HG02970 (cell line): ENCODE measurements around the gene SERINC3.
"Not testable (repeated sequence)": the region's sequence is repeated elsewhere in the genome, so short reads cannot be mapped to it uniquely, and the experiment has no call there.

ENCODE experiments used
- ATAC-seq: cut with Tn5 transposase; IDR thresholded peaks from one replicate; pipeline ENCODE4 v1.9.1; 2021; ENCODE audit warnings: mild to moderate bottlenecking, moderate library complexity, moderate number of reproducible peaks; ENCODE audit not compliant: unreplicated experiment, low FRiP score

SERINC3 gene

DNA sequence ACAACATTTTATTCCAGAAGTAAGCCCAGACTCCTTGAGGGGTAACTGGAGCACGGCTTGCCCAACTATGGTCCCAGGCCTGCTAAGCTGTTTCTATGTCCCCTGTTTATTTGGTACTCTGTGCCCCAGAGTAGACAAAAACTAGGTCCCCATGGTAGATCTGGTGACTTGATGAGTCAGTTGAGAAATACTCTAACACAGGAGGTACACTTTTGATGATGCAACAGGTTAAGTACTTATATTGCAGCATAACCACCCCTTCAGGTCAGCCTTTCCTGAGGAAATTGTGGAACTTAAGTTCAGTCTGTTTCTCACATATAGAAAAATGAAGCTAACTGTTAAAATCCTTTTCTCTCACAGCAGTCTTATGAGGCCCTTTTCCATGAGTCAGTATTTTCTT, 26.6 kb downstream of the SERINC3 start:
- no peak for ATAC-seq

DNA sequence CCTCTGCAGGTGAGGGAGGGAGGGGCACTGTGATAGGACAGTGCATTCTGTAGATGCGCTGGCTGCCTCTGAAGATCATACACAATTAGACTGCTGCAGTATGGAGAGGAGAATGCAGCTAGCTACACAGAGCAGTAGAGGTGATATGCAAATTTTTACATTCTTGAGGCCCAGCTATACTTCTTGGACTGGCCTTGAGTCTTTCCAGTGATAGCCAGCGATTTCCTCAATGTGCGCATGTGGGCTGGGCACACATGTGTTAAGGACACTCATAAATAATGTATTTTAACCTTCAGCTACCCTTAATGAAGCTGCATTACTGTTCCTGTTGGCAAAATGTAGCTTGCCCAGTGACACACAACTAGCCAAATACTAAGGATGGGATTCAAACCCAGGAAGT, 27.2 kb downstream of the SERINC3 start:
- ATAC-seq = no peak

DNA sequence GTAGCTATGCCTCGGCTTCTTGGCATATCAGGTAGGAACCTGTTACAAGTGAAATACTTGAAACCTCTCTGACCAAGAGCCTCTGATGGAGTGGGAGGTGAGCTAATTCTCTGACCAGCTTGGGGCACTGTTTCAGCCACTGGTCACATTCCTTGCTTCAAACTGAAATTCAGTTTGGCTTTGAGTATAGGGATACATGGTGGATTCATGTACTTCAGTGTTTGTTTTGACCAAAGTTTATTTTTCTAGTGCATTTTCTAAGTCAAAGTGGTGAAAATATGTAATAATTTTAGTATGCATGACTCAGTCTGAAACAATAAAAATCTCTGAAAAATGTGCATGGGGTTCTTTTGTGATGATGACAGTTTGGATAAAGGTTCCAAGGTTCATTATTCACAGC, 27.6 kb downstream of the SERINC3 start:
- no peak for ATAC-seq

DNA sequence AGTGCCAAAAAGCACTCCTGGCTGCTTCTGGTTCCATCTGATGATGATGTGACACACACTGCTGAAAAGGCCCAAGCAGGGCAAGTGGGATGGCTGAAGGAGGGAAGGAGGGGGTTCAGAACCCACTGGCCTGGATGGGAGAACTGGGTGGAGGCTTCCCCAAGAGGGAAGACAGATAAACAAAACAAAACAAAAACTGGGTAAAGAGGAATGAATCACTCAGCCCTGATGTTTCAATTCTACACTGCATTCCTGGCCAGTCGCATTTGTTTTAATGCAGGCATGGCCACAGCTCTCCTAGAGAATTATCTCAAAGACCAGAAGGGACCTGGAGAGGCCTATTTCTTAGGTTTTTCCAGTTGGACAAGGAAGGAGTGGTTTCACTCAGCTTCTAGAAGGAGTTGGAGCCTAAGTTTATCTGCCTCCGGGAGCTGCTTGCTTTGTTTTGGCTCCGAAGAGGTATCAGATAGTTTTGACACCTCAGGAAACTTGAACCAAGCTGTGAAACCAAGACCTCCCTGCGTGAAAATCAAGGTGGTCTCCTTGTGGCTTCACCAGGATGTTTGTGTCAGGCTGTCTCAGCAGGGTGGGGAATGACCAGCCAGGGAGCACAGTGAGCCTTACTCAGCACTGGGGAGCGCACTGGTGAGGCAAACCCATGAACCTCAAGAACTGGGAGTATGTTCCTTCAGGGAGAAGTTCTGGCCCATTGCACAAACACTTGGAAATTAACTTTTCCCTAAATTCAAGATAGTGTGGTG, 30.1 kb downstream of the SERINC3 start:
- no peak for ATAC-seq

DNA sequence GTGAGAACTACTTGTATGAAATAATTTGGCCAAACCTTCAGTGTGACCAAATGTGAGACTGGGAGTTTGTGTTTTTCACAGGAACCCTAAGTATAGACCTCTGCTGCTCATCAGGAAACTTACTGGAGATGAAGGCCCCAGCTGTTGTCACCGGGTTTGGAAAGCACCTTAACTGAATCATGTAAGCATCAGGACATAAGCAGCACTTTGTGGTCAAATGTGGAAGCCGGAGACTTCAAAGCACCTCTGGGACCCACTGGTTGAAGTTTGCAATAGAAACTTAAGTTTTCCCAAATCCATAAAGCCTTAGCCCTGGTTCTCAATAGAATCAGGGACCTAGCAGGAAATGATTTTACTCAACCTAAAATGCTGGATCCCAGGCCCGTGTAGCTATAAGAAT, 31.9 kb downstream of the SERINC3 start:
- ATAC-seq = no peak

DNA sequence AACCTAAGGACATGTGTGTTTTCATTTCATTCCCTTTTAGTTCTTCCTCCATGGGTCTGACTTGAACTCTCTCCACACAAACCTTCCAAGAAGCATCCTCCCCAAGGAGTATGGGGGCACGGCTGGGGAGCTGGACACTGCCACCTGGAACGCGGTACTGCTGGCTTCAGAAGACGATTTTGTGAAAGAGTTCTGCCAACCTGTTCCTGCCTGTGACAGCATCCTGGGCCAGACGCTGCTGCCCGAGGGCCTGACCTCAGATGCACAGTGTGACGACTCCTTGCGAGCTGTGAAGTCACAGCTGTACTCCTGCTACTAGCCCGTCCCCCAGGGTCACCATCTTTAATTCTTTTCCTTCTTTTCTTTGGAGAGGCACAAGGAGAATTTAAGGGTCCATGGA, 32.6 kb downstream of the SERINC3 start:
- no peak for ATAC-seq

DNA sequence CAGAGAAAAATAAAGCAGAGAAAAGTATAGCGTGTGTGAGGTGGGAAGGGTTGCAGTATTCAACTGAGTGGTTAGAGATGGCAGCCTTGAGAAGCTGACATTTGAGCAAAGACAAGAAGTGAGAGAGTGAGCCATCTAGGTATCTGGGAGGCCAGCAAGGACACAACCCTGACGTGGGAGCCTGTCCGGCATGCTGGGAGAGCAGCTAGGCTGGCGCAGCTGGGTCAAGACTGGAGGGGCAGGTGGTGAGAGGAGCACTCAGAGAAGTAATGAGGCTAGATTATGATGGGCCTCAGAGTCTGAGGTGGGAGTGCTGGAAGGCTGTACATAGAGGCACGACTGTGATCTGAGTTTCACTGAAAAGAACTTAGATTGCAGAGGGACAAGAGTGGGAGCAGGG, 33.3 kb downstream of the SERINC3 start:
- no peak for ATAC-seq

DNA sequence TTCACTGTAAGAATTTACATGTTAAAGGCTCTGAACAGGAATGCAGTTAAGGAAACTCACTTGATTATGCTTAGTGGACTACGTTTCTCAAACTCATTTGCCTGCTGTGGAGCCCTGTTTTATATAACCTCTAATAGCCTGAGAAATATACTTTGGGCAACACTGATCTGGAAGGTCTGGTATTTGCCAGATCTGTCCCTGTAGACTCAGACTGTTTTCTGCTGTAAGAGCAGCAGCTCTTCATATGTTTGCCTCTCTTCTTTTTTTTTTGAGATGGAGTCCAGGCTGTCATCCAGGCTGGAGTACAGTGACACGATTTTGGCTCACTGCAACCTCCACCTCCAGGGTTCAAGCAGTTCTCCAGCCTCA, 36.1 kb downstream of the SERINC3 start:
- ATAC-seq = no peak

DNA sequence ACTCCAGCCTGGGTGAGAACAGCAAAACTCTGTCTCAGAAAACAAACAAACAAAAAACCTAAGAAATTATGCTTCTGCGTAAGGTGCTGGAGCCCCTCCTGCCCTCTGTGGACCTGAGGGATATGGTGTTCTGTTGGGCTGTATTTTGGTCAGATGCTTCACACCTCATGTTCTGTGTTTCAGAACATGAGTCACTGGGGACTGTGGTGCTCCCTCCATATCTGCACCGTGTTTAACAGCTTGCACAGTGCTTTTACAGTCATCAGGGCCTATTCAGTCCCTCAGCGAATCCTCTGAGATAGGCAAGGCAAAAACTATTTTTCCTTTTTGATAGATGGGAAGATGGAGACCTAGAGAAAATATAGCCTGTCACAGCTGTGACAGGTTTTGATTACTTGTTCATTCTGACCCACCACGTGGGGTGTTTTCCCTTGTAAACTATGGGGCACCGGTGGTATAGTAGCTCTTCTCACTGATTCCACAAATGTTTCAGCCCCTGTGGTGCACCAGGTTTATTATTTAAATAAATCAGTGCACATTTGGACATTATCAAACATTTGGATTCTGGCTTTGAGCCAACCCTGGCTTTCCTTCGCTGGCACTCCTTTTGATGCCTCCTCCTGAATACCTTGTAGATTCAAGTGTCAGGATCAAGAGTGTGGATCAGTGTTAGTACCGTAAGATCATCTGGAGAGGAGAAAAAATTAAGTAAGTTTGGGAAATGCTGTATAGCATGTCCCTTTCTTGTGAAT, 36.6 kb downstream of the SERINC3 start:
- no peak for ATAC-seq

DNA sequence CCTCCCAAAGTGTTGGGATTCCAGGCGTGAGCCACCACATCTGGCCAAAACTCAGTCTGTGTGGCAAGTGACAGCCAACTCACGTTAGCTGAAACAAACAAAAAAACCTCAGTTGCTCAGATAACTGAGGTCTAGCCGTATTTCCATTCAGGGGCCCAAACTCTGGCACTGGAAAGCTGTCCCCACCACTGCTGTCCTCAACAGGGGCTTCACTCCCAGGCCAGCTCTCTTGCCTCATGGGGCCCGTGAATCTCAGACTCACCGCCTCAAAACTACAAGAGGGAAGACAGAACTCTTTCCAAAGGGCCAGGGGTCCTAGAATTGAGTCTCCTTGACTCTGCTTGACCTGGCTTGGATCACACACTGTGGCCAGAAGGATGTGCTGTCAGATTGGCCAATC, 38.8 kb downstream of the SERINC3 start:
- ATAC-seq = no peak

DNA sequence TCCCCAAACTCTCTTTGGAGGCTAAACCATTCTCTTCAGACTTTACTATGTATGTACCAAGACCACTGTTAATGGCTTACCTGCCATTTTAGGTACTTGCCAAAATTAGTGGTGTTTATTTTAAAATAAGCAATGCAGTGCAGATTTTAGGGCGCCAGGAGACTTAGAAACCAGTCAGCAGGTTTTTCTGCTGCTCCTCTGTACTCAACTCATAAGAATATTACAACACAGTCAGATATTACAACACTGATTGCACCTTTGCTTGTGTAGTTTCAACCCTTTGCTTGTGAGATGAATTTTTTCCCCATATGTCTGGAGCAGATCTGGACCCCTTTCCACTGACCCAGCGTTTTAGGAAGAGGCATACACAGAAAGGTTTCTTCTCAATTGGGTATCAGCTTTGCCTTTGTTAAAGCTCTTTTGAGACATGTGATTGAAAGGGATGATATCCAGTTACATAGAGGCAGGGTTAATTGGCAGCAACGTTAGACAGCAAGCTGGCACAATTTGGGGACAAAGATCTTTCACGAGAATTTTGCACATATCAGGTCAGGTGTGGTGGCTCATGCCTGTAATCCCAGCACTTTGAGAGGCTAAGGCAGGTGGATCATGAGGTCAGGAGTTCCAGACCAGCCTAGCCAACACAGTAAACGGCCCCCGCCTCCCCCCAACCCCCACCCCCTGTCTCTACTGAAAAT, 40.0 kb downstream of the SERINC3 start:
- no peak for ATAC-seq

DNA sequence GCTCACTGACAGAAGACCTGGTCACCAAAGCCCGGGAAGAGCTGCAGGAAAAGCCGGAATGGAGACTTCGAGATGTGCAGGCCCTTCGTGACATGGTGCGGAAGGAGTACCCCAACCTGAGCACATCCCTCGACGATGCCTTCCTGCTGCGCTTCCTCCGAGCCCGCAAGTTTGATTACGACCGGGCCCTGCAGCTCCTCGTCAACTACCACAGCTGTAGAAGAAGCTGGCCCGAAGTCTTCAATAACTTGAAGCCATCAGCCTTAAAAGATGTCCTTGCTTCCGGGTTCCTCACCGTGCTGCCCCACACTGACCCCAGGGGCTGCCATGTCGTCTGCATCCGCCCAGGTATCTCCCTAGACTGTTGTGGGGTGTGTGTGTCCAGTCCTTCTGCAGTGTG, 41.8 kb downstream of the SERINC3 start:
- no peak for ATAC-seq

DNA sequence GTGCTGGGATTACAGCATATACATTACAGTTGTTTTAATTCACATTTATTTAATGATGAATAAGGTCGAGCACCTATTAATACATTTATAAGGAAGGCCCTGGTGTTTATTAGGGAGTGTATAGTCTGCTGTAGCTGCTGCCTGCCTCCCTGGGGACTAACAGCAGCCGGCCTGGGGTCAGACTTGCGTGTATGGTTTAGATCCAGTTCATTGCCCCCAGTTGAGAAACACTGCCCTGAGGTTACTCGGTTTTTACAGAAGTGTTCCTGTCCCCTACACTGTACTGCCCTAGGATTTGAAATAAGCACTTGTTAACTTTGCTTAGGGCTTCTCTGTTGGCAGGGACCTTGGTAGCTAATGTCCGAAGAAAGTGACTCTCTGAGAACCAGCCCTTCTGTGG, 42.2 kb downstream of the SERINC3 start:
- ATAC-seq = no peak

DNA sequence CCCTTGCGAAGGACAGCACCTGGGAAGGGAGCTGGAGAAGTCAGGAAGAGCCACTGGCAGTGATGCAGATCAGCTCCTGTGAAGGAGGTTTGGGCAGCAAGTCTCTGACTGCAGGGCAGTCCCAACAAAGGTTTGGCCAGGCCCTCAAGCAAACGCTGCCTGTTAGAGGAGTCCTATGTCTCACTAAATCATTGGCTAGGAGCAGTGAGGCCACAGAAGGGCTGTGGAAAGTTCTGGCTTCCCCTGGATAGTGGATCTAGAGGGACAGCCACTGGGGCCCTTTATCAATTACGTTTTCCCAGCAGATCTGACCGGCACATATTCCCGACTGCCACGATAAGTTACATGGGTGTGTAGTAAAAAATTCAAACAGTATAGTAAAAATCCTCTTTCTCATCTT, 43.7 kb downstream of the SERINC3 start:
- no peak for ATAC-seq

DNA sequence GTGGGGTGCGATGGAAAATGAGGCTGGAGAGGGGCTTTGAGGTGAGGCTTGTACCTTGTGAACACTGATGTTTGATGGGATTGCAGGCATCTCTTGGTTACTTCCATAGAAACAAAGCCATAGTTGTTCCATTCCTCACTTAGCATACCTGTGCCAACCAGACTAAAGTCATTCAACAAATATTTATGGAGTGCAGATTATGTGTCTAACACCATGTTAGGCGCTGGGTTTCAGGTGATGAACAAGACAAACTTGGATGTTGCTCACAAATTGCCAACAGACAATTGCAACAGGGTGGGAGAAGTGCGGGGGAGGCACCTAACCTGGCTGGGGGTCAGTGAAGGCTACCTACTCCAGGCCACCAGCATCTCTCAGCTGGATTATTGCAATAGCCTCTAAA, 44.7 kb downstream of the SERINC3 start:
- ATAC-seq = no peak

DNA sequence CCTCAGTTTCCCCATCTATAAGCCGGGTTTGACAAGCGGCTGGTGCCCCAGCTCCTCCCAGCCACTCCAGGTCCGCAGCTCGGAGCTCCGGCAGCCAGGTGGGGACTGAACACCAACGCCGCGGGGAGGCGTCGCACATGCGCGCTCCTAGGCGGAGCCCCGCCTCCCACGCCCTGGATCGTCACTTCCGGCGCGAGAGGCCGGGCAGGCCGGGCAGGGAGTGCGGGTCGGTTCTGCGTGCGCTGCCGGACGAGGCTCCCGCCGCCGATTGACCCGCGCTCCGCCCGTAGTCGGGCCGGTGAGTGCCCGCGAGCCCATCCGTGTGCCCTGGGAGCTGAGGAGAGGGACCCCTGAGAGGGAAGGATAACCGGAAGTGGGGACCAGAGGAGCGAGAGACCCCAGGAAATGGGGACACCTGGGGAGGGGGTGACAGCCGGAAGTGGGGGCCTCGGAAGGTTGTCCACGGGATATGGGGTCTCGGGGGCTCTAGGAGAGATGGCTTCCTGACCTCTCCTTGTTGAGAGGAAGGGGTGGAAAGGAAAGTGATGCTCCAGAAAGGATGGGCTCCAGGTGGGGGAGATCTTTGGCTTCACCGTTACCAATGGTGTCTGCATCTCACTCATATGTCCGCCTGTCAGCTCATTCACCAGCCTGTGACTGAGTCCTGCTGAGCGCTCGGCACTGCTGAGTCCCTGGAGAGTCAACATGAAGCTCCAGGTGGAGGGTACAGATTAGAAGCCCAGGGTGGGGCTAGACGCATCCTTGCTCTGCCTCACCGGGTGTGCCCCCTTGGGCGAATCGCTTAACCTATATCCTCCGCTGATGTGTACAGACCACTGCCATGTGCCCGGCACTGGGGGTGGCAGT, 45.9 kb downstream of the SERINC3 start, which contains the start of gene TTPAL:
Gene TTPAL (plus strand): TSS at position 181 of the 867 bp plus-strand sequence. CDS start 4,126 bp downstream, outside the sequence.
- peak; percentile 97 for ATAC-seq

DNA sequence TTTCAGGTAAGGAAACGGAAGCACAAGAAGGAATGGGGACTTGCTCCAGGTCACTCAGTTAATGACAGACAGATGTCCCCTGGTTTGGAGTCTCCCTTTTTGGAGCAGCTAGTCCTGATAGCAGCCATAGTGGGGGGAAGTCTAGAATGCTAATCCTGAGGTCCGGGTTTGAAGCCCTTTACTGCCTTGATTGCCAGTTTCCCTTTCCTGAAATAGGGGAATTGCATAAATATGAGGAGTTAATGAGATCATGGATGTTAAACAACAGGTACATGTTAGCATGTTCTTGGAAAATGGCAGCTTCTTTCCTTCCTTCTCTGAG, 46.5 kb downstream of the SERINC3 start:
- no peak for ATAC-seq

DNA sequence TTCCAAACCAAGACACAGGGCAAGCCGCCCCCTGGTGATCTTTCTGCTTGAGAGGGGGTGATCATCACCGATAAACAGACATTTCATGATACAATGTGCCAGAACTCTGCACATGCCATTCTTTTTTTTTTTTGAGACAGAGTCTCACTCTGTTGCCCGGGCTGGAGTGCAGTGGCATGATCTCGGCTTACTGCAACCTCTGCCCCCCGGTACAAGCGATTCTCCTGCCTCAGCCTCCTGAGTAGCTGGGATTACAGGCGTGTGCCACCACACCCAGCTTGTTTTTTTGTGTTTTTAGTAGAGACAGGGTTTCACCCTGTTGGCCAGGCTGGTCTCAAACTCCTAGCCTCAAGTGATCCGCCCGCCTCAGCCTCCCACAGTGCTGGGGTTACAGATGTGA, 49.6 kb downstream of the SERINC3 start:
- not testable (repeated sequence) for ATAC-seq

DNA sequence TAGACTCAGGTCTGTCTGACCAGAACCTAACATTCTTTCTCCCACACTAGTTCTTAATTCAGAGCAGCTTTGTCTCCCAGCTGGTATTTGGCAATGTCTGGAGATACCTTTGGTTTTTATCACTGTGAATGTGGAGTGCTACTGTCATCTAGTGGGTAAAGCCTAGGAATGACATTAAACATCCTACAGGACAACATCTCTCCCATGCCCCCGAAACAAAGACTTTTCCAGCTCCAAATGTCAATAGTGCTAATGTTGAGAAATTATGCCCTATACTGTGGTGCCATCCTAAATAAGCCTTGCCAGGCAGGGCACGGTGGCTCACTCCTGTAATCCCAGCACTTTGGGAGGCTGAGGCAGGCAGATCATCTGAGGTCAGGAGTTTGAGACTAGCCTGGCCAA, 50.4 kb downstream of the SERINC3 start:
- no peak for ATAC-seq

DNA sequence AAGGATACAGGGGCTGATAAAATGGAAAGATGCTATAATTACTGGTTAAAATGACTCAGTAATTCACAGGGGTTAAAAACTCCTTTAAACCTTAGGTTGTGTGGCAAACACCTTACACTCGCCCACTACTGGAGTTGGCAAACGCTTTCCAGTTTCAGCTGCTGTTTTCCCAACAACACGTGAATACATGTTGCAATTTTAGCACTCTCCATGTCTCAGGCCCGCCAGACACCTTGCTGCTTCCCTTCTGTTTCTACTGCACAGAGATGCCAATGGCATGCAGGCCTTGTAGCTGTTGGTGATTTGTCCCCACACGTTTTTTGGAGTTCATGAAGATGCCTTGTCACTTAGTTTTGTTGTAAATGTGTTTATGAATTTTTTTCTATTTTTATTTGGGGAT, 51.5 kb downstream of the SERINC3 start:
- ATAC-seq = no peak
